WTC11 (cell line): ENCODE measurements around the gene MORN5. TPM values are rescaled to one million over a fixed set of nuclear protein-coding genes. Genes with fewer than 3 reads are reported as not detected.
A peak's percentile ranks its signal among the peaks of the same experiment; 100 is the strongest.
"Not testable (repeated sequence)": the region's sequence is repeated elsewhere in the genome, so short reads cannot be mapped to it uniquely, and the experiment has no call there.

Experiments
- ATAC-seq: fragments of 200-7000 bp; cut with Tn5 transposase; 2 replicates; pipeline ENCODE4 v1.10.0; 2021; ENCODE audit warnings: mild to moderate bottlenecking, moderate library complexity
- CTCF ChIA-PET: fragments of 300-600 bp; sonication (Branson Sonifier 250); formaldehyde crosslinking; loops from one replicate; lab custom pipeline; 2021; ENCODE audit warnings: antibody characterized with exemption; lab: Charles Lee
- POLR2A ChIA-PET: fragments of 350-600 bp; sonication (Branson Sonifier 250); formaldehyde crosslinking; loops from one replicate; lab custom pipeline; 2021; ENCODE audit warnings: antibody characterized with exemption; lab: Charles Lee
- DNase-seq: peaks from one replicate; pipeline ENCODE4 v3.0.0; 2021; ENCODE audit warnings: low spot score
- H3K27ac Mint-ChIP-seq: 2 replicates; pipeline ENCODE4 v1.8.0; 2021; ENCODE audit warnings: mixed read lengths
- H3K27me3 Mint-ChIP-seq: 2 replicates; pipeline ENCODE4 v1.8.0; 2021; ENCODE audit warnings: low read depth, mild to moderate bottlenecking, moderate library complexity, mixed read lengths
- H3K36me3 Mint-ChIP-seq: 2 replicates; pipeline ENCODE4 v1.8.0; 2021; ENCODE audit warnings: mixed read lengths
- H3K4me1 Mint-ChIP-seq: 2 replicates; pipeline ENCODE4 v1.8.0; 2022; ENCODE audit warnings: mixed read lengths
- H3K4me3 Mint-ChIP-seq: 2 replicates; pipeline ENCODE4 v1.8.0; 2021; ENCODE audit warnings: mild to moderate bottlenecking, moderate library complexity, mixed read lengths
- H3K9me3 Mint-ChIP-seq: 2 replicates; pipeline ENCODE4 v1.8.0; 2021; ENCODE audit warnings: mixed read lengths
- ATF2 ChIP-seq: sonication (generic); formaldehyde crosslinking; IDR thresholded peaks from 2 replicates; pipeline ENCODE4 v1.8.1; 2022; ENCODE audit warnings: low read depth, missing genetic modification reagents, borderline replicate concordance
- EMX1 ChIP-seq: fragments of 250-450 bp; sonication (Bioruptor Pico); IDR thresholded peaks from 2 replicates; pipeline ENCODE4 v1.8.0; 2021; ENCODE audit warnings: mild to moderate bottlenecking
- FOXP1 ChIP-seq: sonication (generic); formaldehyde crosslinking; IDR thresholded peaks from 2 replicates; pipeline ENCODE4 v1.8.0; 2022; ENCODE audit warnings: missing genetic modification reagents, mild to moderate bottlenecking, moderate library complexity, borderline replicate concordance
- IRF1 ChIP-seq: sonication (generic); formaldehyde crosslinking; IDR thresholded peaks from 2 replicates; pipeline ENCODE4 v1.8.0; 2023; ENCODE audit warnings: missing genetic modification reagents
- JAZF1 ChIP-seq: fragments of 250-450 bp; sonication (Bioruptor Pico); IDR thresholded peaks from 2 replicates; pipeline ENCODE4 v1.9.0; 2021; ENCODE audit warnings: moderate library complexity, mild to moderate bottlenecking, inconsistent platforms
- NR3C1 ChIP-seq: sonication (generic); formaldehyde crosslinking; conservative IDR thresholded peaks from 2 replicates; pipeline ENCODE4 v1.8.1; 2023; ENCODE audit warnings: low read depth, mild to moderate bottlenecking, missing genetic modification reagents
- STAT6 ChIP-seq: sonication (generic); formaldehyde crosslinking; conservative IDR thresholded peaks from 2 replicates; pipeline ENCODE4 v1.8.1; 2023; ENCODE audit warnings: mild to moderate bottlenecking, low read depth, missing genetic modification reagents, moderate library complexity
- TP53 ChIP-seq: sonication (generic); formaldehyde crosslinking; IDR thresholded peaks from 2 replicates; pipeline ENCODE4 v1.8.1; 2023; ENCODE audit warnings: mild to moderate bottlenecking, missing genetic modification reagents
- ZNF423 ChIP-seq: fragments of 250-450 bp; sonication (Bioruptor Pico); IDR thresholded peaks from 2 replicates; pipeline ENCODE4 v2.1.2; 2022; ENCODE audit warnings: mild to moderate bottlenecking, moderate library complexity
- ZNF532 ChIP-seq: fragments of 250-450 bp; sonication (Bioruptor Pico); IDR thresholded peaks from 2 replicates; pipeline ENCODE4 v1.9.0; 2021; ENCODE audit warnings: mild to moderate bottlenecking, borderline replicate concordance
- total RNA-seq: library from RNA; stranded (reverse); gene quantifications from 3 replicates; pipeline ENCODE4 v1.2.3, GENCODE V29; 2021

MORN5 gene
- total RNA-seq, 1 experiment from 2014 or later = not detected

GRCh38 chr9:122115176-122116035 is 44.3 kb upstream of the MORN5 start (continued):
- no peak for TF ChIP-seq ZNF532 (CRISPR knock-in tag)

- H3K9me3 Mint-ChIP-seq = no peaks in the 10 kb centered on the region
- CTCF ChIA-PET = interaction anchor here (0.7 to 24.3 kb wide), 9 partner anchors 8 to 241 kb away, joined by 3 to 627 read pairs (median 4); no protein-coding TSS in a partner anchor
- DNase-seq (no peak), ATAC-seq (peak; percentile 81)
- POLR2A ChIA-PET = interaction anchor here (0.6 to 1.1 kb wide), 3 partner anchors 10 to 228 kb away, joined by 3 to 4 read pairs (median 4); no protein-coding TSS in a partner anchor
- TF ChIP-seq IRF1 (no peak), TP53 (0 out of 2 replicates have a peak, but pooled peaks have one; percentile 42), JAZF1 (CRISPR knock-in tag) (no peak), STAT6 (no peak), EMX1 (no peak), ATF2 (no peak)
- H3K4me1 Mint-ChIP-seq = peaks cover 39% of the 10 kb centered on the region
- H3K27me3 Mint-ChIP-seq = no peaks in the 10 kb centered on the region; the same call in none of the 2 replicates
- no peak overlapping the region for H3K4me3 Mint-ChIP-seq
- no peak overlapping the region for H3K27ac Mint-ChIP-seq
- no peaks in the 10 kb centered on the region for H3K36me3 Mint-ChIP-seq
These were observed 43.7 kb upstream of the MORN5 start for GRCh38 chr9:122116040-122116439.

GRCh38 chr9:122116448-122117173 is 43.1 kb upstream of the MORN5 start:
- H3K4me1 Mint-ChIP-seq = peaks cover 39% of the 10 kb centered on the region
- no peak for DNase-seq
- H3K9me3 Mint-ChIP-seq = no peaks in the 10 kb centered on the region
- no peak overlapping the region for H3K27ac Mint-ChIP-seq
- no peak overlapping the region for H3K4me3 Mint-ChIP-seq
- POLR2A ChIA-PET = interaction anchor here (0.6 to 1.1 kb wide), 3 partner anchors 10 to 228 kb away, joined by 3 to 4 read pairs (median 4); no protein-coding TSS in a partner anchor
- TF ChIP-seq NR3C1 (CRISPR knock-in tag) (no peak), FOXP1 (no peak), ZNF423 (no peak)
- TF ChIP-seq, all 79 proteins: peak for 0
- H3K36me3 Mint-ChIP-seq = no peaks in the 10 kb centered on the region
- CTCF ChIA-PET = interaction anchor here (0.7 to 24.3 kb wide), 9 partner anchors 9 to 240 kb away, joined by 3 to 627 read pairs (median 4); no protein-coding TSS in a partner anchor
- ATAC-seq = no peak
- H3K27me3 Mint-ChIP-seq = no peaks in the 10 kb centered on the region; the same call in none of the 2 replicates

GRCh38 chr9:122117241-122117640 is 42.5 kb upstream of the MORN5 start:
- CTCF ChIA-PET = interaction anchor here (1.5 to 24.3 kb wide), 4 partner anchors 9 to 233 kb away, joined by 4 to 627 read pairs (median 22); no protein-coding TSS in a partner anchor
- ATAC-seq, H3K36me3 Mint-ChIP-seq, POLR2A ChIA-PET, H3K4me3 Mint-ChIP-seq, H3K27me3 Mint-ChIP-seq, H3K9me3 Mint-ChIP-seq, DNase-seq, H3K27ac Mint-ChIP-seq: not testable (repeated sequence)
- peaks cover 37% of the 10 kb centered on the region for H3K4me1 Mint-ChIP-seq
